Activated CD8-positive, alpha-beta memory T cell treated with anti-CD3 and anti-CD28 coated beads for 24 hours (primary cell): ENCODE results near the gene TNNT3.

Experiments used
- DNase-seq: peaks from one replicate; pipeline ENCODE4 v3.0.0-alpha.2; 2020

TNNT3 gene

GRCh38 chr11:1899090-1899489, 20.4 kb upstream of the TNNT3 start:
- no peak for DNase-seq

GRCh38 chr11:1899686-1900085, 19.8 kb upstream of the TNNT3 start:
- no peak for DNase-seq

GRCh38 chr11:1906181-1906580, 13.3 kb upstream of the TNNT3 start:
- DNase-seq: no peak

- DNase-seq: no peak
These were observed 12.7 kb upstream of the TNNT3 start for GRCh38 chr11:1906611-1907423.

- DNase-seq: no peak
These were observed 10.9 kb upstream of the TNNT3 start for GRCh38 chr11:1908618-1909017.

GRCh38 chr11:1909524-1909923, 10.0 kb upstream of the TNNT3 start:
- no peak for DNase-seq

GRCh38 chr11:1912289-1912878, 7.1 kb upstream of the TNNT3 start:
- DNase-seq: no peak

- DNase-seq: no peak
These were observed 6.0 kb upstream of the TNNT3 start for GRCh38 chr11:1913271-1914060.

GRCh38 chr11:1915795-1916131, 3.7 kb upstream of the TNNT3 start:
- no peak for DNase-seq

GRCh38 chr11:1916132-1916985, 3.1 kb upstream of the TNNT3 start:
- DNase-seq: no peak

- no peak for DNase-seq
These were observed 2.4 kb upstream of the TNNT3 start for GRCh38 chr11:1916986-1917522.

GRCh38 chr11:1917523-1918435, 1.7 kb upstream of the TNNT3 start:
- DNase-seq: no peak

- DNase-seq: no peak
These were observed 827 bp upstream of the TNNT3 start for GRCh38 chr11:1918436-1919315.

- no peak for DNase-seq
These were observed 815 bp downstream of the TNNT3 start for GRCh38 chr11:1920128-1920908.

- DNase-seq: no peak
These were observed 1.5 kb downstream of the TNNT3 start for GRCh38 chr11:1920909-1921573.

GRCh38 chr11:1921574-1922141, 2.2 kb downstream of the TNNT3 start:
- DNase-seq: no peak

GRCh38 chr11:1922481-1923081, 3.1 kb downstream of the TNNT3 start:
- DNase-seq: no peak
